SU-DHL-6 (cell line): ENCODE measurements around the gene TMEM192.

Experiments
- H2AFZ ChIP-seq: fragments of 200-600 bp; sonication (generic); 2 replicates; pipeline ENCODE4 v1.6.1; 2014; ENCODE audit warnings: low read depth, mild to moderate bottlenecking, moderate library complexity, mixed read lengths, antibody characterized with exemption, low read length; ENCODE audit not compliant: severe bottlenecking
- H3F3A ChIP-seq: fragments of 200-600 bp; shearing (Covaris generic); 2 replicates; pipeline ENCODE4 v1.6.0; 2016; ENCODE audit warnings: antibody characterized with exemption, mild to moderate bottlenecking; ENCODE audit not compliant: insufficient read depth
- H3K27ac ChIP-seq: fragments of 200-600 bp; sonication (generic); 2 replicates; pipeline ENCODE4 v1.5.1; 2016; ENCODE audit warnings: low read depth, mild to moderate bottlenecking, low read length, moderate library complexity, mixed read lengths
- H3K27me3 ChIP-seq: fragments of 200-600 bp; sonication (generic), shearing (Covaris generic); 2 replicates; pipeline ENCODE4 v1.6.0; 2014; ENCODE audit warnings: mild to moderate bottlenecking, low read length
- H3K36me3 ChIP-seq: fragments of 200-600 bp; sonication (generic); 2 replicates; pipeline ENCODE4 v1.6.1; 2014; ENCODE audit warnings: mild to moderate bottlenecking, low read length, mixed read lengths
- H3K4me2 ChIP-seq: fragments of 300-600, 200-600 bp; shearing (Covaris generic), sonication (generic); 2 replicates; pipeline ENCODE4 v1.6.0; 2014; ENCODE audit warnings: low read length, low read depth, mild to moderate bottlenecking; ENCODE audit not compliant: poor library complexity, severe bottlenecking
- H3K4me3 ChIP-seq: fragments of 200-600 bp; sonication (generic); 2 replicates; pipeline ENCODE4 v1.5.1; 2014; ENCODE audit warnings: antibody characterized with exemption, low read length, mild to moderate bottlenecking, mixed read lengths; ENCODE audit not compliant: insufficient read depth, poor library complexity, severe bottlenecking
- H3K79me2 ChIP-seq: fragments of 200-600 bp; sonication (generic); 2 replicates; pipeline ENCODE4 v1.6.1; 2014; ENCODE audit warnings: mild to moderate bottlenecking, low read length, moderate library complexity; ENCODE audit not compliant: insufficient read depth
- H3K9ac ChIP-seq: fragments of 200-600 bp; sonication (generic); 2 replicates; pipeline ENCODE4 v1.7.0; 2014; ENCODE audit warnings: mild to moderate bottlenecking, low read length
- H3K9me2 ChIP-seq: fragments of 200-600 bp; sonication (generic); replicated peaks from 2 replicates; pipeline ENCODE4 v1.6.1; 2014; ENCODE audit warnings: low read length; ENCODE audit not compliant: insufficient read depth
- H3K9me3 ChIP-seq: fragments of 200-600 bp; sonication (generic); 2 replicates; pipeline ENCODE4 v1.6.1; 2014; ENCODE audit warnings: low read length, mixed read lengths; ENCODE audit not compliant: insufficient read depth
- H4K20me1 ChIP-seq: fragments of 200-600 bp; sonication (generic); 2 replicates; pipeline ENCODE4 v1.6.1; 2014; ENCODE audit warnings: low read depth, mild to moderate bottlenecking, antibody characterized with exemption, low read length, moderate library complexity, mixed read lengths
- EZH2phosphoT487 ChIP-seq: fragments of 200-600 bp; sonication (generic), shearing (Covaris generic); conservative IDR thresholded peaks from 2 replicates; pipeline ENCODE4 v1.6.1; 2018; ENCODE audit warnings: mild to moderate bottlenecking, antibody characterized with exemption, low read length, moderate library complexity, mixed read lengths
- TF ChIP-seq, protein P1 (sequence below): fragments of 200-600 bp; sonication (generic); IDR thresholded peaks from one replicate; pipeline ENCODE4 v1.5.1; 2017; ENCODE audit warnings: antibody characterized with exemption, mild to moderate bottlenecking, low read length, moderate library complexity; ENCODE audit not compliant: insufficient read depth, poor library complexity, severe bottlenecking

Gene TMEM192

GRCh38 chr4:165111906-165112367 is 723 bp downstream of the TMEM192 start:
- Histone ChIP-seq H3K79me2 (peaks cover 19% of the 10 kb centered on the region), H3F3A (no peaks in the 10 kb centered on the region), H3K9me3 (no peaks in the 10 kb centered on the region), H3K9ac (peak overlapping the region; percentile 86), H2AFZ (peak overlapping the region; percentile 93), H3K36me3 (no peaks in the 10 kb centered on the region), H3K27ac (peak overlapping the region; percentile 60), H3K4me3 (peak overlapping the region; percentile 92), H3K9me2 (no peaks in the 10 kb centered on the region), H3K27me3 (no peaks in the 10 kb centered on the region), H3K4me2 (peak overlapping the region; percentile 96), H4K20me1 (no peaks in the 10 kb centered on the region)
- no peak for TF ChIP-seq EZH2phosphoT487
- TF ChIP-seq, protein P1, sequence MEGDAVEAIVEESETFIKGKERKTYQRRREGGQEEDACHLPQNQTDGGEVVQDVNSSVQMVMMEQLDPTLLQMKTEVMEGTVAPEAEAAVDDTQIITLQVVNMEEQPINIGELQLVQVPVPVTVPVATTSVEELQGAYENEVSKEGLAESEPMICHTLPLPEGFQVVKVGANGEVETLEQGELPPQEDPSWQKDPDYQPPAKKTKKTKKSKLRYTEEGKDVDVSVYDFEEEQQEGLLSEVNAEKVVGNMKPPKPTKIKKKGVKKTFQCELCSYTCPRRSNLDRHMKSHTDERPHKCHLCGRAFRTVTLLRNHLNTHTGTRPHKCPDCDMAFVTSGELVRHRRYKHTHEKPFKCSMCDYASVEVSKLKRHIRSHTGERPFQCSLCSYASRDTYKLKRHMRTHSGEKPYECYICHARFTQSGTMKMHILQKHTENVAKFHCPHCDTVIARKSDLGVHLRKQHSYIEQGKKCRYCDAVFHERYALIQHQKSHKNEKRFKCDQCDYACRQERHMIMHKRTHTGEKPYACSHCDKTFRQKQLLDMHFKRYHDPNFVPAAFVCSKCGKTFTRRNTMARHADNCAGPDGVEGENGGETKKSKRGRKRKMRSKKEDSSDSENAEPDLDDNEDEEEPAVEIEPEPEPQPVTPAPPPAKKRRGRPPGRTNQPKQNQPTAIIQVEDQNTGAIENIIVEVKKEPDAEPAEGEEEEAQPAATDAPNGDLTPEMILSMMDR: no peak

DNA sequence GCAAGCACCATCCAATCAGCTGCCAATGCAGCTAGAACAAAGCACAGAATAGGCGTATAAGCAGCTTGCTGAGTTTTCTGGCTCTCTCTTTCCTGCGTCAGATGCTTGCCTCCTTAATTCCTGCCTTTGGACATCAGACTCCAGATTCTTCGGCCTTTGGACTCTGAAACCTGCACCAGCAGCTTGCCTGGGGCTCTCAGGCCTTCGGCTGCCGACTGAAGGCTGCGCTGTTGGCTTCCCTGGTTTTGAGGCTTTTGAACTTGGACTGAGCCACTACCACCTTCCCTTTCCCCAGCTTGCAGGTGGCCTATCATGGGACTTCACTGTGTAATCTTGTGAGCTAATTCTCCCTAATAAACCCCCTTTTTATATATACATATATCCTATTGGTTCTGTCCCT is 6.1 kb downstream of the TMEM192 start:
- peaks cover 21% of the 10 kb centered on the region for H3K79me2 ChIP-seq
- no peaks in the 10 kb centered on the region for H3K9me2 ChIP-seq
- no peaks in the 10 kb centered on the region for H3F3A ChIP-seq
- H3K9ac ChIP-seq: no peak overlapping the region
- H3K9me3 ChIP-seq: no peaks in the 10 kb centered on the region
- no peaks in the 10 kb centered on the region for H4K20me1 ChIP-seq
- H2AFZ ChIP-seq: no peak overlapping the region
- H3K27ac ChIP-seq: no peak overlapping the region
- no peak overlapping the region for H3K4me3 ChIP-seq
- H3K4me2 ChIP-seq: no peak overlapping the region
- TF ChIP-seq, protein P1: no peak
- no peak for TF ChIP-seq EZH2phosphoT487
- H3K27me3 ChIP-seq: no peaks in the 10 kb centered on the region
- H3K36me3 ChIP-seq: 0 out of 2 replicates have a peak, but pooled peaks cover 2% of the 10 kb centered on the region

DNA sequence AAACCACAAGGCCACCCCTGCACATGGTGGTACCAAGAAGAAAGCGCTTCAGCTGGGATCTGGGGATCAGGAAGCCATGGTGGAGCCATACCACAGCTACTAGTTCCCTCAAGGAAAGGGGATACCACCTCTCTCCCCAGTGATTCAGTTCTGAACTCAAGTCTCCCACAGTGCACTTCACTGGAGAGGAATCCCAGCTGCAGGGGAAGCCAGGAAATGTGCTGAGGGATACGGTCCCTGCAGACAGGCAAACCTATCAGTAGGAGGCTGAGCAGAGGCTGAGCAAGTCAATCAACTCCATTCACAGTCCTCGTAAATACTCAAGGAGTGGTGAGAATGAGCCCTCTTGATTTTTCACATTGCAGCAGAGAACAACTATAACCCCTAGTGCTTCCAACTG is 11.0 kb downstream of the TMEM192 start:
- Histone ChIP-seq H3K27me3 (no peaks in the 10 kb centered on the region), H3K79me2 (0 out of 2 replicates have a peak, but pooled peaks cover 9% of the 10 kb centered on the region), H2AFZ (no peak overlapping the region), H3K4me3 (no peak overlapping the region), H3K36me3 (peaks cover 3% of the 10 kb centered on the region; the same call in 1 of the 2 replicates), H4K20me1 (no peaks in the 10 kb centered on the region), H3F3A (no peaks in the 10 kb centered on the region), H3K9ac (no peak overlapping the region), H3K9me3 (no peaks in the 10 kb centered on the region), H3K27ac (no peak overlapping the region), H3K9me2 (no peaks in the 10 kb centered on the region), H3K4me2 (no peak overlapping the region)
- TF ChIP-seq, protein P1: no peak
- no peak for TF ChIP-seq EZH2phosphoT487
